ENCODE measurements around the gene TRIM46. TPM values are rescaled to one million over a fixed set of nuclear protein-coding genes. Genes with fewer than 3 reads are reported as not detected.

TRIM46 gene
- total RNA-seq, 1 experiment from 2014 or later: 3.8 TPM

GRCh38 chr1:155208541-155209311 lies 35.1 kb downstream of the TRIM46 start, which contains the start of gene MTX1:
Gene MTX1 (plus strand): TSS chr1:155208695. CDS start chr1:155208805, 110 bp downstream.
- BruUV-seq (replicated peaks): no TSS peak
- no peak for TF ChIP-seq CTCF (IDR thresholded peaks at IDR 0.05)
- no peak for TF ChIP-seq REST (IDR thresholded peaks at IDR 0.05; ENCODE audit: insufficient read depth in 1 of 2, low read depth in 2 of 2, low read length in 1 of 2)
- TF ChIP-seq TCF7L2 (IDR thresholded peaks at IDR 0.05; ENCODE audit: low read depth, low read length): no peak
- TF ChIP-seq POLR2AphosphoS5 (IDR thresholded peaks at IDR 0.05; ENCODE audit: low read depth, low read length): peak; percentile 48; the same call in 1 of the 2 replicates
- peak; percentile 78; the same call in 1 of the 2 replicates for TF ChIP-seq SIN3A (IDR thresholded peaks at IDR 0.05; ENCODE audit: borderline replicate concordance, insufficient read depth, low read depth, low read length)
- Histone ChIP-seq H3K9me3 (ENCODE audit: control insufficient read depth, insufficient read depth, low read depth, low read length) (no peaks in the 10 kb centered on the region), H3K4me3 (ENCODE audit: low read depth in 2 of 2, low read length in 2 of 2) (peak within 1 kb of the TSS; percentile 94 to 99), H3K36me3 (ENCODE audit: control insufficient read depth, insufficient read depth, low read length) (peaks cover 6% of the 10 kb centered on the region; the same call in 1 of the 2 replicates), H3K27me3 (ENCODE audit: control insufficient read depth, insufficient read depth, low read length) (no peaks in the 10 kb centered on the region), H3K27ac (ENCODE audit: low read length) (peak within 1 kb of the TSS; percentile 93), H3K4me1 (ENCODE audit: control insufficient read depth, insufficient read depth, low read length) (peaks cover 19% of the 10 kb centered on the region)
- ChIA-PET POLR2A (interaction anchor here (0.6 to 2.2 kb wide), 6 partner anchors 10 to 115 kb away, joined by 3 to 12 read pairs (median 4); no protein-coding TSS in a partner anchor), CTCF (interaction anchor here (1.8 kb wide), 1 partner anchor 15 kb away, joined by 4 read pairs; no protein-coding TSS in a partner anchor)
- ATAC-seq (peak; percentile 87), DNase-seq (ENCODE audit: low read depth, low spot score) (peak; percentile 51)
- in situ Hi-C loops (cut with HindIII; ENCODE audit: low pct_unique_long_range_greater_than_20kb, low sequenced_read_pairs): no loop called here
- intact Hi-C loops (cut with micrococcal nuclease; ENCODE audit: unreplicated experiment): no loop called here

- TSS peak; percentile 88 for BruUV-seq (replicated peaks)
- no peak for DNase-seq (ENCODE audit: low read depth, low spot score)
- CTCF ChIA-PET: interaction anchor here (1.8 kb wide), 1 partner anchor 16 kb away, joined by 4 read pairs; no protein-coding TSS in a partner anchor
- Histone ChIP-seq H3K9me3 (ENCODE audit: control insufficient read depth, insufficient read depth, low read depth, low read length) (no peaks in the 10 kb centered on the region), H3K36me3 (ENCODE audit: control insufficient read depth, insufficient read depth, low read length) (peaks cover 6% of the 10 kb centered on the region; the same call in 1 of the 2 replicates), H3K4me1 (ENCODE audit: control insufficient read depth, insufficient read depth, low read length) (peaks cover 19% of the 10 kb centered on the region), H3K27ac (ENCODE audit: low read length) (peak overlapping the region; percentile 90), H3K4me3 (ENCODE audit: low read depth in 2 of 2, low read length in 2 of 2) (peak overlapping the region; percentile 94 to 99), H3K27me3 (ENCODE audit: control insufficient read depth, insufficient read depth, low read length) (no peaks in the 10 kb centered on the region)
- intact Hi-C loops (cut with micrococcal nuclease; ENCODE audit: unreplicated experiment): no loop called here
- in situ Hi-C loops (cut with HindIII; ENCODE audit: low pct_unique_long_range_greater_than_20kb, low sequenced_read_pairs): no loop called here
- ATAC-seq: no peak
- TF ChIP-seq POLR2AphosphoS5 (IDR thresholded peaks at IDR 0.05; ENCODE audit: low read depth, low read length): no peak
- TF ChIP-seq REST (IDR thresholded peaks at IDR 0.05; ENCODE audit: insufficient read depth in 1 of 2, low read depth in 2 of 2, low read length in 1 of 2): no peak
- TF ChIP-seq SIN3A (IDR thresholded peaks at IDR 0.05; ENCODE audit: borderline replicate concordance, insufficient read depth, low read depth, low read length): no peak
- no peak for TF ChIP-seq TCF7L2 (IDR thresholded peaks at IDR 0.05; ENCODE audit: low read depth, low read length)
- TF ChIP-seq CTCF (IDR thresholded peaks at IDR 0.05): no peak
- POLR2A ChIA-PET: interaction anchor here (0.6 to 1.2 kb wide), 3 partner anchors 14 to 115 kb away, joined by 3 to 12 read pairs (median 5); no protein-coding TSS in a partner anchor
These were observed 35.7 kb downstream of the TRIM46 start for GRCh38 chr1:155209312-155209721.

Measured in Panc1 (cell line).